ENCODE measurements around the gene ARID1A. TPM values are rescaled to one million over a fixed set of nuclear protein-coding genes. Genes with fewer than 3 reads are reported as not detected.

Gene ARID1A
- total and polyA plus RNA-seq, 2 of the 8 experiments (the other 6 are each of a cell fraction or from before 2014, with no cell fraction given) = 52.1 to 103 TPM

DNA sequence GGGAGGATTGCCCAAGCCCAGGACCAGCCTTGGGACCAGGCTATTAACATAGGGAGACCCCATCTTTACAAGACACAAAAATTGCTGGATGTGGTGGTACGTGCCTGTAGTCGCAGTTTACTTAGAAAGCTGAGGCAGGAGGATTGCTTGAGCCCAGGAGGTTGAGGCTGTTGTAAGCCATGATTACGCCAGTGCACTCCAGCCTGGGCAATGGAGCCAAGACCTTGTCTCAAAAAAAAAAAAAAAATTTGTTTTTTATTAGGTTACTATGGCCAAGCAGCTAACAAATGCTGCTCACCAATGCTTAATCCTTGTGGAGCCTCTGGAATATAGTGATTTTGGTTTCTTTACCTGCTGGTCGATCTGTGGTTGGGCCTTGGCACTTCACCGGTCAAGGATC is 8.8 kb downstream of the ARID1A start:
- peaks cover 48 to 49% of the 10 kb centered on the region in 2 experiments for H4K20me1 ChIP-seq (replicated peaks in 1 of 2; ENCODE audit: control insufficient read depth in 1 of 2, insufficient read depth in 2 of 2, low read length in 2 of 2)
- no peak overlapping the region for H2BK5ac ChIP-seq (ENCODE audit: low read depth, low read length)
- H4K5ac ChIP-seq (ENCODE audit: insufficient read length, low read depth, low read length) = no peak overlapping the region
- peaks cover 0 to 17% (median 0%) of the 10 kb centered on the region in 4 experiments; a peak in 3 of 8 replicates for H3K36me3 ChIP-seq (ENCODE audit: control insufficient read depth in 2 of 4, insufficient read depth in 4 of 4, low read length in 3 of 4)
- peaks cover 6% of the 10 kb centered on the region for H3K79me1 ChIP-seq (ENCODE audit: low read depth, low read length)
- no peak overlapping the region for H4K91ac ChIP-seq (replicated peaks; ENCODE audit: insufficient read length, low read length)
- peaks cover 67 to 100% of the 10 kb centered on the region in 2 experiments for H3K79me2 ChIP-seq (ENCODE audit: control insufficient read depth in 1 of 2, insufficient read depth in 2 of 2, low read length in 2 of 2)
- no peak overlapping the region for H3K14ac ChIP-seq (ENCODE audit: insufficient read length)
- no peak overlapping the region for H3K4me3 ChIP-seq (ENCODE audit: extremely low read depth in 1 of 4, insufficient read depth in 2 of 4, low read depth in 3 of 4, low read length in 4 of 4)
- H3K9me3 ChIP-seq (ENCODE audit: insufficient read depth in 2 of 2, low read depth in 1 of 2, low read length in 1 of 2) = no peaks in the 10 kb centered on the region
- no peaks in the 10 kb centered on the region for H3K27me3 ChIP-seq (replicated peaks in 1 of 4; ENCODE audit: control insufficient read depth in 3 of 4, extremely low read depth in 1 of 4, insufficient read depth in 3 of 4, low read length in 3 of 4)
- H3K23ac ChIP-seq (ENCODE audit: insufficient read length) = no peak overlapping the region
- ChIA-PET POLR2A (ENCODE audit: partially characterized antibody) (interaction anchor here (0.6 to 14.4 kb wide), 5 partner anchors 7 to 1809 kb away, joined by 3 to 256 read pairs (median 46); partner anchors contain the start of genes ARID1A and PIGV), CTCF (ENCODE audit: partially characterized antibody) (interaction anchor here (1.0 to 2.2 kb wide), 4 partner anchors 12 to 106 kb away, joined by 4 to 10 read pairs (median 6); no protein-coding TSS in a partner anchor)
- H2BK15ac ChIP-seq (ENCODE audit: low read length) = no peak overlapping the region
- no peak for FAIRE-seq
- H2AFZ ChIP-seq (ENCODE audit: low read length) = no peak overlapping the region
- H3K18ac ChIP-seq (ENCODE audit: extremely low read depth, low read length) = no peak overlapping the region
- H3K4me2 ChIP-seq (ENCODE audit: insufficient read depth in 1 of 2, low read depth in 2 of 2, low read length in 2 of 2) = peak overlapping the region in 1 of 2 experiments; percentile 22; a peak in 2 of 4 replicates
- DNase-seq (ENCODE audit: low read depth in 1 of 2, low spot score in 2 of 2) = no peak
- H3K4me1 ChIP-seq (replicated peaks in 1 of 4; ENCODE audit: control insufficient read depth in 3 of 4, insufficient read depth in 4 of 4, low read length in 3 of 4) = peaks cover 2 to 19% (median 14%) of the 10 kb centered on the region in 4 experiments; a peak in 6 of 7 replicates
- H3K27ac ChIP-seq (ENCODE audit: low read depth, low read length) = no peak overlapping the region
- H2AK5ac ChIP-seq (ENCODE audit: low read depth, low read length) = no peak overlapping the region
- no peak overlapping the region for H2BK20ac ChIP-seq (ENCODE audit: low read length)
- H3K23me2 ChIP-seq (ENCODE audit: low read depth, low read length) = no peaks in the 10 kb centered on the region
- TF ChIP-seq SP2 (IDR thresholded peaks at IDR 0.05; ENCODE audit: low read length) = no peak
- TF ChIP-seq BCL11A (IDR thresholded peaks at IDR 0.05; ENCODE audit: low read depth in 2 of 2, low read length in 2 of 2) = no peak
- no peak for TF ChIP-seq TAF7 (optimal IDR thresholded peaks at IDR 0.05; ENCODE audit: borderline replicate concordance, low read depth, low read length)
- TF ChIP-seq CTBP2 (IDR thresholded peaks at IDR 0.05; ENCODE audit: borderline replicate concordance, insufficient read depth, insufficient read length, low read length) = no peak
- no peak for TF ChIP-seq POU5F1 (IDR thresholded peaks at IDR 0.05; ENCODE audit: low read depth, low read length)
- no peak for TF ChIP-seq SP1 (IDR thresholded peaks at IDR 0.05; ENCODE audit: low read depth, low read length)
- no peak overlapping the region for H2BK120ac ChIP-seq (replicated peaks; ENCODE audit: low read depth, low read length)
- no peak overlapping the region for H2BK12ac ChIP-seq (ENCODE audit: low read depth, low read length)
- no peak overlapping the region for H4K8ac ChIP-seq (ENCODE audit: extremely low read depth, insufficient read depth, low read length)
- H3K9ac ChIP-seq (replicated peaks in 1 of 4; ENCODE audit: extremely low read depth in 1 of 4, low read depth in 3 of 4, low read length in 3 of 4) = no peak overlapping the region
- no peak overlapping the region for H3K4ac ChIP-seq (replicated peaks; ENCODE audit: insufficient read length, low read depth, low read length)
- H3K56ac ChIP-seq (replicated peaks; ENCODE audit: insufficient read length, low read depth, low read length) = no peak overlapping the region
- WGBS, 2 experiments (ENCODE audit: extremely low coverage in 1 of 2, insufficient coverage in 1 of 2, insufficient read length in 1 of 2, insufficient replicate concordance in 2 of 2, low coverage in 1 of 2, low lambda C conversion rate in 2 of 2, missing lambda C conversion rate in 1 of 2) = 88% methylated on average over 5 of the region's 5 CpGs; no CpG with 5 or more reads in 1 of the 2 experiments

All from H1 (cell line).